GM18520 (cell line): ENCODE results near the gene VARS2.
"Not testable (repeated sequence)": the region's sequence is repeated elsewhere in the genome, so short reads cannot be mapped to it uniquely, and the experiment has no call there.

Experiments
- ATAC-seq: cut with Tn5 transposase; IDR thresholded peaks from one replicate; pipeline ENCODE4 v1.9.1; 2021; ENCODE audit not compliant: unreplicated experiment

The VARS2 gene

DNA sequence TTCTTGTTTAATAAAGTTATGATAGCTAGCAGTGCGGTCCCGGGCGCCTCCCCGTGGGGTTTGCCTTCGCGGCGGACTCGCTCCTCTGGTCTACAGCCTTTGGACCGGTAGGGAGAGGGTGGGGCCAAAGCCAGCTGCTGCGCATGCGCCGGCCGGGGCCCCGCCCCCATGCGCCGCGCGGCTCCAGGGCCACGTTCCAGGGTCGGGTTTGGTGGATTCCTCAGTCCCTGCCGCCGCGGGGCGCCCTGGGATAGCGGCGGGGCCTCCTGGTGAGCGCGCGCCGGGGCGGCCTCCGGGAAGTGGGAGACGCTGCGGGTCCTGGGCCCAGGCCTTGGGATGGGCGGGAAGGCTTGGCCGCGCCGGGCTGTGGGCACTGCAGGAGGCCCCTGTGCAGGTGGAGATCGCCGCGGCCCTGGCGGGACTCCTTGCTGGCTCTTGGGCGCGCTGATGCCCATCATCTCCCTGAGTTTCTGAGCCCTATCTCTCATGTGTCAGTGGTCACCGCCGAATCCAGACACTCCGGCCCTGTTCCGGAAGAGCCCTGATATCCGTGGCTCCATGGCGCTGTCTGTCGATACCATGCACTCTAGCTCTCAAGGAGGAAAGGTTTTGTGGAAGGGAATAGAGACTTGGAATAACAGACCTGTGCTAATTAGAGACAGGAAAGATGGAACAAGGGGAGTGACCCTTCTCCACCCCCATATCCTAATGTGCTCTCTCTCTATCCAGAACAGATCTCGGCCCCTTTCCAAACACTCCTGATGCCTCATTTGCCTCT, at the start of gene VARS2:
TSS of gene VARS2 (plus strand) at position 163 of the 778 bp plus-strand sequence. CDS start at position 762, 599 bp downstream.
- peak; percentile 76 for ATAC-seq

DNA sequence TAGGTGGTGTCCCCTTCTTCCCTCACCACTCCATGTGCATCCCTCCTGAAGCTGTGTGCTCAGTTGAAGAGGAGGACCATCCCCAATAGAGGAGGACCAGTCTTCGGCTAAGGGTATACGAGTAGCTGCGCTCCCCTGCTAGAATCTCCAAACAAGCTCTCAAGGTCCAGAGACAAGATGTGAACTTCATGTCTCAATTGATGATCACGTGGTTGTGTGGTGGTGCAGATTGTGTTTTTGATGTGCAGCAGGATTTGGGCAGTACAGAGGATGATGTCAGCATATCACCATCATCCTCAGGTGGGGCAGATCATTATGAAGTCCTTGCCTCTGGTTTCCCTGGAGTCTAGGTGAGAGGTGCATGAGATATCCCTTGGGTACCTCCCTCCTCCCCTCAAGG, 49.7 kb upstream of the VARS2 start:
- no peak for ATAC-seq

DNA sequence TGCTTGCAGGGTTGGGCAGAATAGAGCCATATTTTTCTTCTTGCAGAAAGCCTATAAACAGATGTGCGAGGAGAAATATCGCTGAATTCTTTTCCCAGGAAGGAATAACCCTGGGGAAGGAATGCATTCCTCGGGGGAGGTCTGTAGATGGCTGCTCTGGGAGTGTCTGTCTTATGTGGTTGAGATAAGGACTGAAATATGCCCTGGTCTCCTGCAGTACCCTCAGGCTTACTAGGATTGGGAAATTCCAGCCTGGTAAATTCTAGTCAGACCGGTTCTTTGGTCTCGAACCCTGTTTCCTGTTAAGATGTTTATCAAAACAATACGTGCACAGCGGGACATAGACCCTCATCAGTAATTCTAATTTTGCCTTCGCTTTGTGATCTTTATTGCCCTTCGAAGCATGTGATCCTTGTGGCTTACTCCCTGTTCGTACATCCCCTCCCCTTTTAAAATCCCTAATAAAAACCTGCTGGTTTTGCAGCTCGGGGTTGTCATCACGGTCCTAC, 44.7 kb upstream of the VARS2 start:
- ATAC-seq = not testable (repeated sequence)

DNA sequence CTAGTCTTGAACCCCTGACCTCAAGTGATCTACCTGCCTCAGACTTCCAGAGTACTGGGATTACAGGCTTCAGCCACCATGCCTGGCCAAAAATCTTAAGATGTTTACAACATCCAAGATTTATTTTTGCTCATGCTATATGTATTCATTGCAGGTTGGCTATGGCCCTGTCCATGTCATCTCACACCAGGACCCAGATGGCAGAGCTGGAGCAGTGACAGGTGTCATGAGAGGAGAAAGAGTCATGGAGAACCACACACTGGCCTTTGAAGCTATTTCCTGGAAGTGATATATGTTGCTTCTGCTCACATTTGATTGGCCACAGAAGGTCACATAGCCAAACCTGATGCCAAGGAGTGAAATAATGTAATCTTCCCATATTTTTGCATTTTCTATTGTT, 43.5 kb upstream of the VARS2 start:
- no peak for ATAC-seq

DNA sequence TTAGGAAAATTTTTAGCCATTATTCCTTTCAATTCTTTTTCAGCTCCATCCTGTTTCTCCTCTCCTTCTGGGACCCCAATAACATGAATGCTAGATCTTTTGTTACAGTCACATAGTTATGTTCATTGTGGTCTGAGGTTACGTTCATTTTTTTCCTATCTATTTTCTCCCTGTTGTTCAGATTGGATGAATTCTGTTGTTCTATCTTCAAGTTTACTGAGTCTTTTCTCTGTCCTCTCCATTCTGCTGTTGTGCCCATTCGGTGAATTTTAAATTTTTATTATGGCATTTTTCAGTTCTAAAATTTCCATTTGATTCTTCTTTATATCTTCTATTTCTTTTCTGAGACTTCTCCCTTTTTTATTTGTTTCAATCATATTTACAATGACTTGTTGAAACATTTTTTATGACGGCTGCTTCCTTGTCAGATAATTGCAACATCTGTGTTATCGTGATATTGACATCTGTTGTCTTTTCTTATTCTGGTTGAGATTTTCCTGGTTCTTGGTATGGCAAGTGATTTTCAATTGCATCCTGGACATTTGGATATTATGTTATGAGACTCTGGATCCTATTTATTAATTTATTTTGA, 42.4 kb upstream of the VARS2 start:
- no peak for ATAC-seq

DNA sequence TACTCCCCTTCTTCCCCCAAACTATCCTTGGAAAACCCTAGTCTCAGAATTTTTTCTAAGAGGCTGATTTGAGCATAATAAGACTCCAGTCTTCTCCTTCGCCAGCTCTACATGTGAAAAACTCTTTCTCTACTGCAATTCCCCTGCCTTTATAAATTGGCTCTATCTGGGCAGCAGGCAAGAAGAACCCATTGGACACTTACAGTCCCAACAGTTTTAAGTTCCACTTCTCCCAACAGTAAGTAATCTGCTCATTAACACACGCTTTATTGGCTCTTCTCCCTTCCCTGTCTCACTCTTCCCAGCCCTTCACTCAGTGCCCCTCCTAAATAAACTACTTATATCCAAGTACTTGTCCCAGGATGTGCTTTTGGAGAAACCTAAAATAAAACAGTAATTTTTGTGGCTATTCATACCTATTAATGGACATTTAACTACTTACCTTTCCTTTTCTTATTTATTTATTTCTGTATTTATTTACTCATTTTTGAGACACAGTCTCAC, 40.8 kb upstream of the VARS2 start:
- ATAC-seq = no peak

DNA sequence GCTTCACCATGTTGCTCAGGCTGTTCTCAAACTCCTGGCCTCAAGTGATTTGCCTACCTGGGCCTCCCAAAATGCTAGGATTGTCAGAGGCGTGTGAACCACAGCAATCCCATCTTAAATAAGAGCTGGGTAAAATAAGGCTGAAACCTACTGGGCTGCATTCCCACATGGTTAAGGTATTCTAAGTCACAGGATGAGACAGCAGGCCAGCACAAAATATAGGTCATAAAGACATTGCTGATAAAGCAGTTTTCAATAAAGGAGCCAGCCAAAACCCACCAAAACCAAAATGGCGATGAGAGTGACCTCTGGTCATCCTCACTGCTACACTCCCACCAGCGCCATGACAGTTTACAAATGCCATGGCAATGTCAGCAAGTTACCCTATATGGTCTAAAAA, 40.2 kb upstream of the VARS2 start:
- not testable (repeated sequence) for ATAC-seq

DNA sequence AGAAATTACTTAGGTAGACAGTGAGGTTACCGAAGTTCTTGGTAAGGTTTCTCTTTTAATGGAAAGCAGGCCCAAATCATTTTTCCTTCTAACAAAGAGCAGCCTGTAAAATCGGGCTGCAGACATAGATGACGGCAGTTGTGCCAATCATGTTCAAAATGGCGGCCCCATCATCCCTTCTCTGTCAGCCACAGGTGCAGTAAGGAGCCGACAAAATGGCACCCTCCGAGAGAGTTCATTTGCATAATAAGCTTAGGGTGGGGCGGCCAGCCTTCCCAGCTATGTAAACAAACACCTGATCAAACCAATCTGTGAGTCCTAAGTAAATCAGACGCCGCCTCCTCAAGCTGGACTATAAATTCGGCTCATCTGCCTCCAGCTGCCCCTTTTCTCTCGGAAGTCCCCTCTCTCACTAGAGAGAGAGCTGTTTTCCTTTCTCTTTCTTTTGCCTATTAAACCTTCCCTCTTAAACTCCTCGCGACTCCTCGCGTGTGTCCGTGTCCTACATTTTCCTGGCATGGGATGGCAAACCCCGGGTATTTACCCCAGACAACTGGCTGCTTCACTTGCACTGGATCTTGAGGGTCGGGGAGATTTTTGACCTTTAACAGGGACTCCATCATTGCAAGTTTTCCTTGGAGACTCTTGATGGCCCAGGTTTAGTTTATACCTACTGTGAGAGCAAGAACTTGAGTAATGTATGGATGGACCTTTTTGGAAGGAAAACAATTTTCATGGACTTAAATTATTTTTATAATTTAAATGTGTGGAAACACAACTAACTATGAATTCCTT, 38.6 kb upstream of the VARS2 start:
- ATAC-seq = no peak

DNA sequence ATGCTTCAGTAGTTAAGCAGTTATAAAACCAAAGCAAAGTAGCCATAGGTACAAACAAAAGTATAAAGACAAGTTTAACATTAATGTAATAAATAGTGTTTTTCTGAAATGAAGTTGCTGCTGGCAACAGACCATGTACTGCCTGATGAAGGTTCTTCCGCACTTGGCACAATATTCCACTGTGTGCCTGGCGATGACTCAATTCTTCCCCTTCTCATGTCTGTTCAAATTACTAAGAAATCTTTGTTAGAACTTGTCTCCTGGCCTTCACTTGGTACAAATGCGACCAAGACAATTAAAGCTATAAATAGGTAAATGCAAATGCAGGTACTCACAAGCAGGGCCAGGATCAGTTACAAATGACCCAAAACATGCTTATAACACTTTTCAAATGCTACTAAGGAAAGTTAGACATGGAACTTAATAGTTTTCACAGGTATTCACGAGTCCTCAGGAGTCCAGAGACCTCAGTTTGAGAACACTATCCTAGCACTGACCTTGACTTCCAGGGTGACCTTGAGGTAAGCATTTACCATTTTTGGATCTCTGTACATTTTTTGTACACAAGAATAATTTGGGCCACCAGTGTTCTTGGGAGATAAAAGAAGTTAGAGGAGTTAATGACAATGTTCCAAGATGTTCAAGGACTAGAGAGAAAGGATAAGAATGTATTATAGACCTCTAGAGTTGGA, 37.9 kb upstream of the VARS2 start:
- no peak for ATAC-seq

DNA sequence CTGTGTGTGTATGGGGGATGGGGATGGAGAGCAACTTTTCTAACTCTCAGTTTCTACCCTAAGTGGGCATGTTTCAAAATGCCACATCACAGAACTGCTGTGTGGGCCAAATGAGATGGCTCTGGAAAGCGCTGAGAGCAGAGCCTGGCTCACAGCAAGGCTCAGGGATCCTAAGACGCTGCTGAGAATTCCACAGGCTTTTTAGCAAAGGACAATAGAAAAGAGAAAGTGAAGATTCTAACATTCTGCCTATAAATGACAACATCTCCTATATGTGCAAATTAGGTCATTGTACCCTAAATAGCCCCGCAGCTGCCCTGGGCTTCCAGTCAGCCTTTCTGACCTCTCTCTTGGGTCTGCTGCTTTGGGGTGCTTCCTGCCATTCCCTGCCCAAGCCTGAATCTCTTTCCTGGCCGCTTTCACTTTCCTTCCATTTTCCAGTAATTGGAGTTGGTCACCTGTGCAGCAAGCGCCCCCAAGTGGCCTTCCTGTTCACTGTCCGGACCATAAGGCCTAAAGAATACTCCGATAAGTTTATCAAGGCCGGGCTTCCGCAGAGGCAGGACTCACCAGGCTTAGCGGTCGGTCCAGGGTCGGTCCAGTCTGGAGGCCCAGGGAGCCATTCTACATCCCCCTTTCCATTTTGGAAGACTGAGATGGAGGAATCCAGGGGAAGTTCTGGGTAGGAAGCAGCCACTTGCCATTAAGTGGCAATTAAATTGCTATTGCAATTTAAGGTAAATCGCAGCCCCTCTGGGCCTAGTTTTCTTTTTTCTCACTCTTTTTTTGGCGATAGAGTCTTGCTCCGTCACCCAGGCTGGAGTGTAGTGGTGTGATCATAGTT, 36.4 kb upstream of the VARS2 start:
- ATAC-seq = no peak

DNA sequence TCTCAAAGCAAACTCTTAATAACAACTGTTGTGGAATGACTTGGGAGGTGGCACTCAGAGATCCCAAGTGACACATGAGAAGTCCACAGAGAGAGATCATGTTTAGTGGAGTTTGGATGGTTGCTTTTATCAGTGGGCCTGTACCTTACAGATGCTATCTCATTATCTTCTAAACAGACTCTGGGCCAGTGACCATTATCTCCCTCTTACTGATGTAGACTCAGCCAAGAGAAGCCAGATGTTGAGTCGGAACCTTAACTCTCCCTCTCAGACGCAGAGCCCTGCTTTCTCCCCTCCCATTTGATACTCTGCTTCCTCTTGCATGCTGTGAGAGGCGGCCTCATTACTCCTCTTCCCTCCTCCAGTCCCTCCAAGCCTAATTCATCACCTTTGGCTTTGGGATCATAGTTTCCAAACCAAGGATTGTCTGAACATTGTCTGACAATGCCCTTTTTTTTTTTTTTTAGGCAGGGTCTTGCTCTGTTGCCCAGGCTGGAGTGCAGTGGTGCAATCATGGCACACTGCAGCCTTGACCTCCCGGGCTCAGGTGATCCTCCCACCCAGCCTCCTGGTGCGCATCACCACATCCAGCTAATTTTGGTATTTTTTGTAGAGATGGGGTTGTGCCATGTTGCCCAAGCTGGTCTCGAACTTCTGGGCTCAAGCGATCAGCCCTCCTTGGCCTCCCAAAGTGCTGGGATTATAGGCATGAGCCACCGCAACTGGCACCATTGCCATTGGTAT, 34.2 kb upstream of the VARS2 start:
- no peak for ATAC-seq

DNA sequence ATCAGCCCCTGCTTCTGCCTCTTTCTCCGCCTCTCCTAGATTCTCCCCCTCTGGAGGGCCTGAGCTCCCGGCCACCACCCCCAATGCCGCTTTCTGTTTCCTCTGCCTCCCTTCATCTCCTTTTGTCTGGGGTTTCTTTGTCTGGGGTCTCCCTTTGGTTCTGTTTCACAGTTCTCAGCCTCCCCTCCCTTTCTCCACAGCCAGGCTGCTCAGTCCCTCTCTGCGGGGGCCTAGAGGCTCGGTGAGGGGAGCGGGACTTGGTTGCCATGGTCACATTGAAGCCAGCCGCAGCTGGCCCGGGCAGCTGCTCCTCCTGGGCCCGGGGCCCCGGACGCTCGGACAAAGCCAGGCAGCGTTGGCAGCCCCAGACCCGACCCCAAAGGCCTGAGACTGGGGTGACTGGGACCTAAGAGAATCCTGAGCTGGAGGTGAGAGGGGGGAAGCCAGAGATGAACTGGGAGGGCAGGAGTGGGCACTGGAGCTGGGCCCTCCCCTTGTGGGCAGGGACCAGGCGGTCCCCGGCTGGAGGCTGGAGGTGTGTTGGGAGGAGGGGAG, 33.3 kb upstream of the VARS2 start:
- no peak for ATAC-seq

DNA sequence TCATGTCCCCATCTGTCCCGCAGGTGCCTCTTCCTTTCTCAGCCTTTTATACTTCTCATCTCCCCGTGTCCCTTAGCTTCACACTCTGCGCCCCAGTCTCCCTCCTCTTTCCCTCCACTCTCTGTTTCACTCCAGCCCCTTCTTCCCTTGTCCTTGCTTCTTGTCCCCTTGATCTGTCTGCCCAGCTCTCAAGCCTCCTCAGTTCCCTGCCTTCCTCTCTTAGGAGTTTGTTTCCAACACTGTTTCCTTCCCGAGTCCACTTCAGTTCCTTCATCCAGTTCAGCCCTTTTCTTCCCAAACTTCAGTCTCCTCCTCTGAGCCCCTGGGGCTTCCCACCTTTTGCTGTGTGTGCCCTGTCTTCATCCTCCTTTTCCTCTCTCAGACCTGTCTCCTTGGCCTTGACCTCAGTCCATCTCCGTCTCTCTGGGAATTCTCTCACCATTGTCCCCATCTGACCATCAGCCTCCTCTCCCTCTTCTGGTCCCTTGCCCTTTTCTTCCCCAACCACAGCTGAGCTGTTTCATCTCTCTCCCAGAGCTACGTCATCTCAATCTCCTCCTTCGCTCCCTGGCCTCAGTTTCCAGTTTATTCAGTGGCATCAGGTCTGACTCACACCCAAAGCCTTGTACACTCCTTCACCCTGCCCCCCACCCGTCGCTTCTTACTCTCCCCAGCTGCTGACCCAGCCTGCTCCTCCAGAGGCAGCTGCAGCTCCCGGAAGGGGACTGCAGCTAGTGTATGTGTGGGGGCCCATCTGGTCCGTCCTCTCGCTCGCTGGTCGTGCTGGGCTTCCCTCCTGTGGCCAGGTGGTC, 32.4 kb upstream of the VARS2 start:
- no peak for ATAC-seq

DNA sequence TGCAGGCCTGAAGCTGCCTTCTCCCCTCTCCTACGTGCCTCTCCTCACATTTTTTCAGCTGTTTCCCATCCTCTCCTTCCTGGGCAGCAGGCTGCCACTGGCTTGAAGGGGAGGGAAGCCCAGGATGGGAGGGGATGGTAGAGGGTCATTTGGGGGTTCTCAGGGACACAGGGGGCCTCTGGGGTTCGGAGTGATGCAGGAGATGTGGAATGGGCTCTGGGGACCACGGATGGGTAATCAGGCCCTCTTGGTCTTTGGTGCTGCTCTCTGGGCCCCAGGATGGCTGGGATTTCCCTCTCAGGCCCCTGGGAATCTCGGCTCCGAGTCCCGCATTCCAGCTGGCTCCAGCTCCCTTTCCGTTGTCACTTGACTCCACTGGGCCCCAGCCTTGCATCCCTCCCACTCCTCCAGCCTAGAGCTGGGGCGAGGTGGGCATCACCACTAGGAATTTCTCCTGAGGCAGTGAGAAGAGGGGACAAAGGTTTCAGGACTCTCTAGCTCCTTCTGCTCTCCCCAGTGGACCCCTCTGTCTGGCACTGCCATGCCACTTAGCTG, 31.8 kb upstream of the VARS2 start:
- no peak for ATAC-seq

DNA sequence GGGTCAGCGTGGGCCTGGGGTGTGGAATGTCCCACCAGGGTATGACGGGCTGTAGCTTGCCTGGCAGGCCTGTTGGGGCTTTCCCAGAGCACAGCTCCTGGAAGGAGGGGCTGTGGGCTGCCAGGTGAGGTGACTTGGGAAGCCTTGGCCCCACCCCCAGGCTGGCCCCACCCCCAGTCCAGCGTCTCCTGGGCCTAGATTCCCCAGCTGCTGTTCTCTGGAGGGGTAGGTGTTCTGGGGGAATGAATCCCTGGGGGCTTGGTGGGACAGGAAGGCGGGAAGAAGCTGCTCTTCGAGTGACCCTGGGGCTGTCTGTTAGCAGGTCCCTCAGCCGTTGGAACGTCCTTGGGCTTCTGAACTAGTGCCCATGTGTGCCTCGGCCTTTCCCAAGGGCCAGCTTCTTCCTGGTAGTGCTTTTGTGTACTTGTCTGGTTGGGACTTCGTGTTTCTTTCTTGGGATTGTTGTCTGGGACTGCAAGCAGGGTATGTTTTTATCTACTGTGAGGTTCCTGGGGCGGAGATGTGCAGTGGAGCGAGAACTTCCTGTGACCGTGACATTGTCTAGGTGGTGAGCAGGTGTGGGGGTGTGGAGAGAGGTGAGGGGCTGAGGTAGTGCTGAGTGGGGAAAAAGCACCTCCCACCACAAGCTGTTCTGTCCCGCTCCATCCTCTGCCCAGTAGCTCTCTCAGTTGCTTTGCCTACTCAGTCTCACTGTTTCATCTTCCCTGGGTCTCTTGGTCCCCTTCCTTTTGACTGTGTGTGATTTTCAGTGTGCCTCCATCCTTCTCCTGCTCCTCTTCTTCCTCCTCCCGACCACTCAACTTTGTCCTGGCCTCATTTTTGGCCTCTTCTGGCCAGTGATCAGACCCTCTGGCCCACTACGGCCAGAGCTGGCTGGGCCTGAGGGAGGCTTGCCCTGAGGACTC, 31.0 kb upstream of the VARS2 start:
- no peak for ATAC-seq

DNA sequence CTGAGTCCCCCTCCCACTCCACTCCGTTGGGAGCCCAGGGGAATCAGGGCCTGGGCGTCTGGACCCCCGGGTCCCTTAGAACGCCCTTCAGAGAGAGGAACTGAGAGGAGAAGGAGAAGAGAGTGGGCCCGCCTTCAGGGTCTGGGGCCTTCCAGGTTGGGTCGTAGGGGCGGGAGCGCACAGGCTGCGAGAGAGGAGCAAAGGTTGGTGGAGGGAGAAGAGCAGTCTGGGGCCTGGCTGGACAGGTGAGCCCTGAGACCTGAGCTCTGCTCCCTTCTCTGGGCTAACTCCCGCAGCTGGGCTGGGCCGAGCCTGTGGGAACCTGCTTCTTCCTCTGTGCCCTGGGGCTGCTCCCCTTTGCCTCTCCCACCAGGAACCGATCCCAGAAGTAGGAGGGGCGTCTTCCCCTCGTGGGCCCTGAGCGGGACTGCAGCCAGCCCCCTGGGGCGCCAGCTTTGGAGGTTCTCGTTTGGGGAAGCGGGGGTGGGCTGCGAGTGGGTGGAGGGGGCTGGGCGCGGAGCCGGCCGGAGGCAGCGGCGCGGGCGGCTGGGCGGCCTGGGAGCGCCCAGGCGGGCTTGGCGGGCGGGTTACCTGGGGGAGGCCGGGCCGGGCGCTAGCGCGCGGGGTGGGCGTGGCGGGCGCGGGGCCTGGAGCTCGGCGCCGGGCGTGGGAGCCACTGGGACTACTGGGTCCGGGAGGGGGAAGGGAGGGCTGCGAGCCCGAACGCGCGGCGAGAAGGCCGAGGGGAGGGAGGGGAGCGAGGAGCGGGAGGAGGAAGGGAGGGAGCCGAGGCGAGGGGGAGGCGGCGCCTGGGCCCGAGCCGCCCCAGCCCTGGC, 30.1 kb upstream of the VARS2 start, which contains the start of gene DDR1:
TSS of gene DDR1 (plus strand) at position 835 of the 836 bp plus-strand sequence. CDS start 4,211 bp downstream, outside the sequence.
- ATAC-seq = no peak
